Psoas muscle (tissue), 8 donors: ENCODE measurements around the gene MAGI1. TPM values are rescaled to one million over a fixed set of nuclear protein-coding genes. Genes with fewer than 3 reads are reported as not detected.

ENCODE experiments used
- ATAC-seq, 4 donors: fragments of 200-7000 bp; cut with Tn5 transposase; one replicate each; pipeline ENCODE4 v1.9.1; 2020; ENCODE audit warnings: moderate library complexity in 3 of 4, mild to moderate bottlenecking in 2 of 4
- DNase-seq, 2 donors: peaks; one replicate each; pipeline ENCODE4 v3.0.0-alpha.2; 2020
- H3K27ac ChIP-seq: fragments of 200-600 bp; one replicate; pipeline ENCODE4 v1.8.0; 2022
- H3K27me3 ChIP-seq, 3 donors: fragments of 200-600 bp in 1 of 3; one replicate each; pipeline versions ENCODE4 v1.6.1 to v1.8.0; 2013 to 2022; ENCODE audit warnings: low read length in 2 of 3, mild to moderate bottlenecking in 2 of 3, moderate library complexity in 1 of 3; ENCODE audit not compliant: insufficient read depth in 3 of 3
- H3K36me3 ChIP-seq, 2 donors: fragments of 200-600 bp in 1 of 2; one replicate each; pipeline versions ENCODE4 v1.6.1 to v1.8.0; 2013 to 2022; ENCODE audit warnings: low read depth in 1 of 2, mild to moderate bottlenecking in 1 of 2, moderate library complexity in 1 of 2; ENCODE audit not compliant: insufficient read depth in 1 of 2
- H3K4me1 ChIP-seq: fragments of 200-600 bp; one replicate; pipeline ENCODE4 v1.8.0; 2022
- H3K4me3 ChIP-seq: fragments of 200-600 bp; one replicate; pipeline ENCODE4 v1.8.0; 2022; ENCODE audit warnings: mild to moderate bottlenecking
- H3K9me3 ChIP-seq: fragments of 200-600 bp; one replicate; pipeline ENCODE4 v1.8.0; 2022
- CTCF ChIP-seq: fragments of 200-600 bp; IDR thresholded peaks from one replicate; pipeline ENCODE4 v1.8.0; 2022; ENCODE audit warnings: antibody characterized with exemption
- WGBS, 3 donors: extraction: QIAGEN DNeasy Blood & Tissue Kit; methylation state at CpG; one replicate each; pipeline versions ENCODE4 v1.1.6 to v1.1.7; 2013; 5-methylcytosine and 5-hydroxymethylcytosine counted together
- intact Hi-C, 2 donors: fragments of 100-400 bp; cut with DNase I; formaldehyde crosslinking; loops; one replicate each; pipeline versions ENCODE4 v1.11.0 to v1.14.2; 2022
- polyA plus RNA-seq, 3 donors: library from polyadenylated mRNA; stranded (reverse); fragments of 200-250 nt; gene quantifications; one replicate each; pipeline ENCODE4 v1.2.3, GENCODE V29; 2013
- total RNA-seq, 4 donors: library from RNA; stranded (reverse); fragmentation: NEBNext Ultra II Directional in 2 of 4; extraction: Animal tissue kit (Norgen Biotek cat#: 25700) in 2 of 4; gene quantifications; one replicate each; pipeline versions ENCODE4 v1.2.1 to v1.2.4, GENCODE V29; 2021 to 2023
- donor health status: healthy with polysubstance abuse.
- donor health status: DM: no; HTN: no; CAD: no; lungs with moderate emphysema.
- donor health status: Bipolar disorder and iron deficiency.
- donor health status: healthy.
- donor health status: DM: yes; HTN: yes; CAD: no.
- donor health status: DM: no; HTN: no; CAD: no.
- donor health status: DM: no; HTN: no; CAD: no.
- donor health status: DM: yes; HTN: yes; CAD: no.

MAGI1 gene
- total and polyA plus RNA-seq, 7 donors = 4.5 to 8.1 (median 6.3) TPM

GRCh38 chr3:65493371-65493882, 545.3 kb downstream of the MAGI1 start:
- H3K27me3 ChIP-seq = no peaks in the 10 kb centered on the region
- intact Hi-C loops = no loop called here
- TF ChIP-seq CTCF = no peak
- H3K36me3 ChIP-seq = no peaks in the 10 kb centered on the region
- H3K27ac ChIP-seq = peak overlapping the region; percentile 12
- H3K4me1 ChIP-seq = peaks cover 24% of the 10 kb centered on the region
- H3K9me3 ChIP-seq = no peaks in the 10 kb centered on the region
- no peak overlapping the region for H3K4me3 ChIP-seq
- no peak for DNase-seq
- no peak for ATAC-seq
- WGBS, 3 donors = 73 to 84% (median 79%) methylated on average over 8 of the region's 8 CpGs

- intact Hi-C loops = no loop called here
- no peak overlapping the region for H3K27ac ChIP-seq
Observed at GRCh38 chr3:65492249-65492648, 546.5 kb downstream of the MAGI1 start.

GRCh38 chr3:65490114-65490513, 548.6 kb downstream of the MAGI1 start:
- Histone ChIP-seq H3K27me3 (no peaks in the 10 kb centered on the region), H3K4me1 (peaks cover 46% of the 10 kb centered on the region), H3K27ac (no peak overlapping the region), H3K9me3 (no peaks in the 10 kb centered on the region), H3K4me3 (no peak overlapping the region), H3K36me3 (no peaks in the 10 kb centered on the region)
- no peak for DNase-seq
- 81% methylated on average over 3 of the region's 3 CpGs for WGBS, 3 donors
- TF ChIP-seq CTCF = no peak
- no peak for ATAC-seq
- intact Hi-C loops = no loop called here

More at GRCh38 chr3:65492249-65492648, 546.5 kb downstream of the MAGI1 start:
- 56 to 88% (median 70%) methylated on average over 2 of the region's 2 CpGs for WGBS, 3 donors
- ATAC-seq = no peak
- Histone ChIP-seq H3K4me3 (no peak overlapping the region), H3K9me3 (no peaks in the 10 kb centered on the region), H3K36me3 (no peaks in the 10 kb centered on the region), H3K4me1 (peaks cover 28% of the 10 kb centered on the region), H3K27me3 (no peaks in the 10 kb centered on the region)
- TF ChIP-seq CTCF = no peak
- DNase-seq = no peak

GRCh38 chr3:65489253-65489652, 549.5 kb downstream of the MAGI1 start:
- no peaks in the 10 kb centered on the region for H3K27me3 ChIP-seq
- DNase-seq = no peak
- peaks cover 48% of the 10 kb centered on the region for H3K4me1 ChIP-seq
- no peaks in the 10 kb centered on the region for H3K9me3 ChIP-seq
- H3K36me3 ChIP-seq = no peaks in the 10 kb centered on the region
- intact Hi-C loops = loop anchor here in 1 of 2 donors (10.0 kb wide), 1 partner anchor 56 kb away; no protein-coding TSS in a partner anchor
- no peak overlapping the region for H3K4me3 ChIP-seq
- WGBS, 3 donors = 89 to 100% (median 98%) methylated on average over 2 of the region's 2 CpGs
- no peak for TF ChIP-seq CTCF
- H3K27ac ChIP-seq = no peak overlapping the region
- ATAC-seq = no peak
